HepG2 (cell line): ENCODE results near the gene WDR73. TPM values are rescaled to one million over a fixed set of nuclear protein-coding genes. Genes with fewer than 3 reads are reported as not detected.

ENCODE experiments used
- ELK4 ChIP-seq: sonication (generic); formaldehyde crosslinking; IDR thresholded peaks from 2 replicates; pipeline ENCODE4 v1.9.0; 2021; ENCODE audit warnings: missing genetic modification reagents, borderline replicate concordance
- FOSL2 ChIP-seq: sonication (generic); formaldehyde crosslinking; IDR thresholded peaks from 2 replicates; pipeline ENCODE4 v1.4.0; 2020; ENCODE audit warnings: missing genetic modification reagents
- FOXC1 ChIP-seq: sonication (generic); formaldehyde crosslinking; IDR thresholded peaks from 2 replicates; pipeline ENCODE4 v1.8.0; 2022; ENCODE audit warnings: mild to moderate bottlenecking, missing genetic modification reagents, borderline replicate concordance
- FOXO4 ChIP-seq: sonication (generic); formaldehyde crosslinking; conservative IDR thresholded peaks from 2 replicates; pipeline ENCODE4 v1.8.1; 2023; ENCODE audit warnings: missing genetic modification reagents
- KLF15 ChIP-seq: sonication (generic); formaldehyde crosslinking; IDR thresholded peaks from 2 replicates; pipeline ENCODE4 v1.8.1; 2023; ENCODE audit warnings: borderline replicate concordance, mild to moderate bottlenecking, inconsistent platforms, missing genetic modification reagents, mixed read lengths
- MNT ChIP-seq: fragments of 450-650 bp; IDR thresholded peaks from 2 replicates; pipeline ENCODE4 v1.6.1; 2016
- NR1H2 ChIP-seq: sonication (generic); formaldehyde crosslinking; IDR thresholded peaks from 2 replicates; pipeline ENCODE4 v1.8.1; 2022; ENCODE audit warnings: low read depth, missing genetic modification reagents, borderline replicate concordance
- PHF21A ChIP-seq: sonication (generic); formaldehyde crosslinking; IDR thresholded peaks from 2 replicates; pipeline ENCODE4 v1.5.0; 2020; ENCODE audit warnings: mild to moderate bottlenecking, missing genetic modification reagents
- SIX1 ChIP-seq: sonication (generic); formaldehyde crosslinking; IDR thresholded peaks from 2 replicates; pipeline ENCODE4 v1.4.0; 2020; ENCODE audit warnings: missing genetic modification reagents, borderline replicate concordance
- ZBTB2 ChIP-seq: sonication (generic); formaldehyde crosslinking; IDR thresholded peaks from 2 replicates; pipeline ENCODE4 v1.8.0; 2022; ENCODE audit warnings: low read depth, missing genetic modification reagents
- ZBTB38 ChIP-seq: sonication (generic); formaldehyde crosslinking; IDR thresholded peaks from 2 replicates; pipeline ENCODE4 v1.5.1; 2020; ENCODE audit warnings: mild to moderate bottlenecking, missing genetic modification reagents
- ZC3H4 ChIP-seq: sonication (generic); formaldehyde crosslinking; IDR thresholded peaks from 2 replicates; pipeline ENCODE4 v1.4.0; 2020; ENCODE audit warnings: missing genetic modification reagents, borderline replicate concordance
- ZNF34 ChIP-seq: sonication (generic); formaldehyde crosslinking; IDR thresholded peaks from 2 replicates; pipeline ENCODE4 v1.4.0; 2020; ENCODE audit warnings: mild to moderate bottlenecking, missing genetic modification reagents, borderline replicate concordance
- ZNF577 ChIP-seq: sonication (generic); formaldehyde crosslinking; IDR thresholded peaks from 2 replicates; pipeline ENCODE4 v1.4.0; 2020; ENCODE audit warnings: mild to moderate bottlenecking, low read depth, missing genetic modification reagents, borderline replicate concordance
- ZNF607 ChIP-seq: sonication (generic); formaldehyde crosslinking; IDR thresholded peaks from 2 replicates; pipeline ENCODE4 v1.5.1; 2020; ENCODE audit warnings: missing genetic modification reagents, mild to moderate bottlenecking, borderline replicate concordance
- ZNF691 ChIP-seq: sonication (generic); formaldehyde crosslinking; IDR thresholded peaks from 2 replicates; pipeline ENCODE4 v1.4.0; 2020; ENCODE audit warnings: missing genetic modification reagents, low read depth, mild to moderate bottlenecking, borderline replicate concordance
- ZNF781 ChIP-seq: sonication (generic); formaldehyde crosslinking; IDR thresholded peaks from 2 replicates; pipeline ENCODE4 v1.5.1; 2020; ENCODE audit warnings: borderline replicate concordance, mild to moderate bottlenecking, missing genetic modification reagents; ENCODE audit errors: not compliant biosample characterization
- ZNF83 ChIP-seq: sonication (generic); formaldehyde crosslinking; IDR thresholded peaks from 2 replicates; pipeline ENCODE4 v1.4.0; 2020; ENCODE audit warnings: missing genetic modification reagents, mild to moderate bottlenecking, borderline replicate concordance
- polyA plus RNA-seq, 8 experiments: library from polyadenylated mRNA; depleted of rRNA in 3 of 8; stranded (reverse) in 7 of 8; unstranded in 1 of 8; fragments of >200 nt; fragmentation: Illumina TruSeq in 4 of 8; extraction: Trizol in 4 of 8; gene quantifications; 2 replicates each; pipeline versions ENCODE4 v1.2.1 to v1.2.3, GENCODE V29; 2011 to 2016; ENCODE audit warnings: low read depth in 4 of 8, missing spikeins in 1 of 8, mixed read lengths in 1 of 8; ENCODE audit not compliant: insufficient read depth in 1 of 8
- total RNA-seq, 5 experiments: library from RNA; depleted of rRNA; stranded (reverse); fragments of >200 nt; fragmentation: Illumina TruSeq; extraction: Trizol; gene quantifications; 2 replicates each; pipeline ENCODE4 v1.2.3, GENCODE V29; 2016; ENCODE audit warnings: low read depth in 1 of 5

The WDR73 gene
- total and polyA plus RNA-seq, 2 of the 13 experiments (the other 11 are each of a cell fraction or from before 2014, with no cell fraction given), result 20.0 to 35.5 TPM

- no peak; the same call in 1 of the 2 replicates for TF ChIP-seq MNT
- TF ChIP-seq FOXC1 (CRISPR knock-in tag), result no peak; the same call in 1 of the 2 replicates
- TF ChIP-seq ZNF781, result no peak
- peak; percentile 71; the same call in 1 of the 2 replicates for TF ChIP-seq ZNF691 (CRISPR knock-in tag)
- peak; percentile 78; the same call in 1 of the 2 replicates for TF ChIP-seq PHF21A (CRISPR knock-in tag)
- no peak for TF ChIP-seq FOXO4 (CRISPR knock-in tag)
- TF ChIP-seq ZBTB2 (CRISPR knock-in tag), result peak; percentile 62; the same call in 1 of the 2 replicates
- no peak for TF ChIP-seq NR1H2 (CRISPR knock-in tag)
- TF ChIP-seq KLF15 (CRISPR knock-in tag), result no peak
- TF ChIP-seq ZNF607 (CRISPR knock-in tag), result 0 out of 2 replicates have a peak, but pooled peaks have one; percentile 39
- peak; percentile 59; the same call in 1 of the 2 replicates for TF ChIP-seq ZBTB38
- no peak; the same call in 1 of the 2 replicates for TF ChIP-seq ZNF83
- TF ChIP-seq ZNF577 (CRISPR knock-in tag), result no peak
- TF ChIP-seq ZC3H4 (CRISPR knock-in tag), result no peak
- TF ChIP-seq SIX1 (CRISPR knock-in tag), result no peak
- TF ChIP-seq FOSL2 (CRISPR knock-in tag), result no peak
- no peak for TF ChIP-seq ZNF34 (CRISPR knock-in tag)
- TF ChIP-seq ELK4 (CRISPR knock-in tag), result peak; percentile 20; the same call in 1 of the 2 replicates
Measured at GRCh38 chr15:84653910-84654688, at the start of gene WDR73 (continued).
